Measurements from ENCODE around the gene TMEM154.
A peak's percentile ranks its signal among the peaks of the same experiment; 100 is the strongest.

The TMEM154 gene, protein sequence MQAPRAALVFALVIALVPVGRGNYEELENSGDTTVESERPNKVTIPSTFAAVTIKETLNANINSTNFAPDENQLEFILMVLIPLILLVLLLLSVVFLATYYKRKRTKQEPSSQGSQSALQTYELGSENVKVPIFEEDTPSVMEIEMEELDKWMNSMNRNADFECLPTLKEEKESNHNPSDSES

DNA sequence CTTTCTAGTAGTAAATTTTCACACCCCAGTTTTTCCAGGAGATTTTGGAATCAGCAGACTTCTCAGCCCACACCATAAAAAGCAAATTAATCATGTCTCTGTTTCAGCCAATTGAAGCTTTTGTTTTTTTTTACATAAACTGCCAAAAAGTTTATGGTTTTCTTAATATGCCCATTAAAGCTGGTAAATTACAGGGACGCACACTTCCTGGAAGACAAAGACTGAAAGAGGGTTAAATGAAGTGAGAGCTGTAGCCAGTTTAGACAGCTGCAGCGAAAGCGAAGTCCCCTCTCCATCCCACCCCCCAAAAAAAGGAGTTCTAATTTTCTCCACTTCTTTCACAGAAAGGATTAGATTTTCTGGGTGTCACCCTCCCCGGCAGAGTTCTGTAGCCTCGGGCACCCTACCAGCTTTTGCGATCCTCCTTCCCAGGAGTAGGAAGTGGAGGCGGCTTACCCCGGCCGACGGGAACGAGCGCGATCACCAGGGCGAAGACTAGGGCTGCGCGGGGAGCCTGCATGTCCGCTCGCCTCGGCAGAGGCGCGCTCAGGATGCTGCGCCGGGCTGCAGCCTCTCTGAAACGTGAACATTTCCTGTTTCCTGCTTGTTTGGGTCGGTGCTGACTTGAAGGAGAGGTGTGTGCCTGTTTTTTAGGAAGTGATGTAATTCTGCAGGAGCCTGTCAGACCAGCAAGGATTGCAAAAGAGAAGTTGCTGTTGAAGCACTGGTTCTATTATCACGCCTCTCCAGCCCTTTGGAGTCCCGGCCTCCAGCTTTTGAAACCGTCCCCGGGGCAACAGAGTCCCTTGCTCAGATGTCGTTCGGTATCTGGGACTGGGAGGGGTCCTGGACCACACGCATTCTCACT, at the start of gene TMEM154:
Gene TMEM154 (minus strand): TSS at position 584 of the 868 bp plus-strand sequence. CDS start 64 bp downstream, at position 520.
- DNase-seq, result peak; percentile 54

DNA sequence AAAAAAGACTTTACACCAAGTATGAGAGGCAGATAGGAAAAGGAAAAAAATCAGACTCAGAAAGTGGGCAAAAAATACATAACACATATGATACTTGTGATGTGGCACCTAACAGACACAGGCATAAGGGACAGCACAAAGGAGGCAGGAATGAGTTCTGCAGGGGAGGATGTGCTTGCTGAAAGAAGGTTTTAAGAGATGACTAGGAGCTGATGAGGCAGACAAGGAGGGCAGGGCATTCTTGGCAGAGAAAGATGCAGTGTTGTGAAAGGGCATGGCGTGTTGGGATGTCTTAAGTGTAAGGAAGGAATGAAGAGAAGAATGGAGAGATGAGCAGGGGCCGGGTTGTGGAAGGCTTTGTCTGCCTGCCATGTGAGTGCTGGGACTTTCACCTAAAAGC, 49.7 kb upstream of the TMEM154 start:
- DNase-seq, result no peak

DNA sequence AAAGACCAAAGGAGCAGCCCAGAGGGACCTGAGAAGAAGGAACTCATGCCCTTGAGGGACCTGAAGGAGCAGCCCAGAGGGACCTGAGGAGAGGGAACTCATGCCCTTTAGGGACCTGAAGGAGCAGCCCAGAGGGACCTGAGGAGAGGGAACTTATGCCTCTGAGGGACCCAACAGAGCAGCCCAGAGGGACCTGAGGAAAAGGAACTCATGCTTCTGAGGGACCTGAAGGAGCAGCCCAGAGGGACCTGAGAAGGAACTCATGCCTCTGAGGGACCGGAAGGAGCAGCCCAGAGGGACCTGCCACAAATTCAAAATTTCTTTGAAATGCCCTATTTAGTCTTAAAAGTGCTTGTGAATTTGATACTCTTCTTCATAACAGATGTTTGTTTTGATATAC, 48.5 kb upstream of the TMEM154 start:
- no peak for DNase-seq

DNA sequence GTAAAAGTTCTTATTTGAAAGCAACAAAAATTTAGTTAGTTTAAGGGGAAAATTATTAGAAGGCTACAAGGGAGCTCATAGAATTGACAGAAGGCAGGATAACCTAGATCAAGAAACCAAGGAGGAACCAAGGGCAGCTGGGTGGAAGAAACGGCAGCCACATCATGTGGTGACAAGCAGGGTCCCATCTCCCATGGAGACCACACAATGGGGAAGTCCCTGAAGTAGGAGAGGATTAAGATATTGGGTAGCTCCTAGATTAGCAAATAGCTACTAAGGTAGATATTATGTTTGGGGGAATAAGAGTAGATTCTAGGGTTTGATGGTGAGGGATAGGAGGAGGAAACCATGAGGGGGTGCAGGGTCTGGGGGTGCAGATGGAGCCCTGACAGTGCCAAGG, 48.0 kb upstream of the TMEM154 start:
- no peak for DNase-seq

- DNase-seq, result no peak
These were observed 44.7 kb upstream of the TMEM154 start for GRCh38 chr4:152724494-152724893.

DNA sequence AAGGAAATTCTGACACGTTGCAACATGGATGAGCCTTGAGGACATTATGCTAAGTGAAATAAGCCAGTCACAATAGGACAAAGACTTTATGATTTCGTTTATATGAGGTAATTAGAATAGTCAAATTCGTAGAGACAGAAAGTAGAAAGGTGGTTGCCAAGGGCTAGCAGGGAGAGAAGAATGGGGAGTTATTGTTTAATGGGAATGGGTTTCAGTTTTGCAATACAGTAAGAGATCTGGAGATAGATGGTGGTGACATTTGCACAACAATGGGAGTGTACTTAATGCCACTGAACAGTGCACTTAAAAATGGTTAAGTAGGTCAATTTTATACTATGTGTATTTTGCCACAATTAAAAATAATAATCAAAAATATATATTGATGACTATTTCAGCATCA, 43.4 kb upstream of the TMEM154 start:
- DNase-seq, result no peak

DNA sequence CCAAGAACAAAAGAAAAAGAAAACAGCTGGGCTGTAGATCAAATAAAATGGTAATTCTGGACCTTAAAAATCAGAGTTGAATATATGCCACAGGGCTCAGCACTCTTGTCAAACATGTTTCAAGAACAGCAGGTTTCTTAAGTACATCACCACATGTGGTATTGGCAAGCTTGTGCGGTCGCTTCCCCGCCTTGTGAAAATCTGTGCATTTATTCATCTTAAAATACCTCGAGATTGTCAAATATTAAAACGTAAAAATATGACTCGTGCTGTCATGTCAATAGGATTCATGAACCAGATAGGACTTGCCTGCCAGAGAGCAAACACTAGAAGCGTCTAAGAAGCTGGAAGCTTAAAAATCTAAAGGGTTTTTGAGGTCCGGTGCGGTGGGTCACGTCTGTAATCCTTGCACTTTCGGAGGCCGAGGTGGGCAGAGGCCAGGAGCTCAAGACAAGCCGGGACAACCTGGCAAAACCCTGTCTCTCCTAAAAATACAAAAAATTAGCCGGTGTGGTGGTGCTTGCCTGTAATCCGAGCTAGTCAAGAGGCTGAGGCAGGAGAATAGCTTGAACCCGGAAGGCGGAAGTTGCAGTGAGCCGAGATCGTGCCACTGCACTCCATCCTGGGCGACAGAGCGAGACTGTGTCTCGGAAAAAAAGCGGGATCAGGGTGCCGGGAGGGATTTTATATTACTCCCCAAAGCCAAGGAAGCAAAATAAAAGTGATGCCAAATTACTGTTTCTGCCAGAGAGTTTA, 40.2 kb upstream of the TMEM154 start:
- DNase-seq, result no peak

DNA sequence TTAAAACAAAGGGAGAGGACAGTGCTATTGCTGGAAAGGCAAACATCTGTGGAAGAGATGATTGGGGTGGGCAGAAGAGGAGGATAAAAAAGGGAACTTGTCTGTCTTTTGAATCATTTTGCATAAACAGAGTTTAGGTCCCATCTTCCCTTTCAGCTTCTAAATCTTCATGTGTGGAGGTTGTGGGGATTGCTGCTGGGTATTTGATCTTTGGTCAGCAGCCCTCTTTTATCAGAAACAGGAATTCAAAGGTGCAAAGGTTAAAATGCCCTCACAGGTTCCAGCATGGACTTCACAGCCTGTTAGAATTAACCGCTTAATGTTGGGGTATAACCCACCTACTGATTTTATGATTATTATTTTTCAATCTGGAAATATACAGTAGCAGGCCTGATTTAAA, 39.5 kb upstream of the TMEM154 start:
- DNase-seq, result no peak

DNA sequence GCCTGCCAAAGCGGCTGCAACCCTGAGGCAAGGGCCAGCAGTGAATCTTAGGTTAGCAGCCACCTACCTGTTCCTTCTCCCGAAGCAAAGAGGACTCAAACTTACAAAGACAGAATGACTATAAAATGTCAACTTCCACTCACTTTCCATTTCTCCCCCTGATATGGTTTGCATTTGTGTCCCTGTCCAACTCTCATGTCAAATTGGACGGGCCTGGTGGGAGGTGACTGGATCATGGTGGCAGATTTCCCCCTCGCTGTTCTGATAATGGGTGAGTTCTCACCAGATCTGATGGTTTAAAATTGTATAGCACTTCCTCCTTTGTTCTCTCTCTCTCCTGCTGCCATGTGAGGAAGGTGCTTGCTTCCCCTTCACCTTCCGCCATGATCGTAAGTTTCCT, 35.3 kb upstream of the TMEM154 start:
- DNase-seq, result no peak

DNA sequence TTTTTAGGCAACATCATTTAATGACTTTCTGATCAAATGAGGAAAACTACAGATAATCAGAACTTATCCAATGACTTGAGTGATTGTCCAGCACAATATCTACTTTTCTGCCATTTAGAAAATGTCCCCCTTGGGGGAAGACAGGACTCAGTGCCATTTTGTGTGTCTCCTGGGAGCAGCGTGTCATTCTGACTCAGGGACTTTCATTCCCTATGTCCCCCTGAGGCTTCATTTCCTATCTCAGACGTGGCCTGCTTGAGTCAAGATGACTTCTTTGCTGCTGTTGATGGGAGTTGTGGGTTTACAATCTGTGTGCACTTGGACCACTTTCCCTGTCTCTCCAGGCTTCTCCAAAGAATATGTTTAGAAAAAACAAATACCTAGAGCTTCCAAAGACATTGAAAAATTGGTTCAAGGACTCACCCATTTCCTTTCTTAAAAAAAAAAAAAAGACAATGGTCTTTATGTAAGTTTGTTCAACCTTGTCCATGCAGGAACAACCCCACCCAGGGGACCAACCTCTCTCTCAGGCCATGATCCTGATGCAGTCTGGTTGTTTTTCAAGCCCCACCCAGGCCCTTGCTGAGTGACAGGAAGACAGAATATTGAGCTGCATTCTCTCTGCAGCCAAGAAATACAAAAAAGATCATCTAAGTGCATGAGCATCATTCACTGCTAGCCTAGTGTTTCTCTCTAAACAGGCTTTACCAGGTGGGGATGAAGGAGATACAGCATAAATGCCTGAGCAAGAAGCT, 34.3 kb upstream of the TMEM154 start:
- no peak for DNase-seq

DNA sequence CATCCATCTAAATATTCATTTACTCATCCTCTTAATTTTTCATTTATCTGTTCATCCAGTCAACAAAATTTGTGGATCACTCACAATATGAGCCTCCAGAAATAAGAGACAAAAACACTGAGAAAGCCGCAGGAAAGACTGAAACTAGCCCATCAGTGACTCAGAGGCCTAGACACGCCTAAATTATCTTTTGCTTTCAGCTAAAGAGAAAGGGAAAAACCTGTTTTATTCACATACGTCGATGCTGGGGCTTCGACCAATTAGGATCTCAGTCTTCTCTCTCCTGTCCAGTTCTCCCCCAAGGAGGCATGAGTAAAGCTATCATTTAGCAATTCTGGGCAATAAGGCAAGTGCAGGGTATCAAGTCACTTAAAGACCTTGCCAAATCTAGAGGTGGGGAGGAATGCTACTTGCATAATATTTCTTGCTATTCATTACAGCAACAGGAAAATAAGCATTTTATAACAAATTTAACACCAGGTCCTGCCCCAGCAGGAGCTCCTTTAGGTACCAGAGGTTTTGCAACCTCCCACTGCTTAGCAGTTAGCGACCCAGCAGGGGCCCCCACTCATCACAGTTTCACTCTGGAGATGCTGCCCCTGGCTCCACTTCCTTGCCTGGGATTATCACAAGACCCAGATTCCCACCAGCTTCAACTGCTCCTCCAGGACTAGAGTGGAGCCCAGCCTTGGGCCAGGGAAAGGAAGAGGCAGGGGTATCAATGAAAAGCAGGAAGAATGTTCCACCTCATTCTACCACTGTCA, 30.1 kb upstream of the TMEM154 start:
- no peak for DNase-seq

DNA sequence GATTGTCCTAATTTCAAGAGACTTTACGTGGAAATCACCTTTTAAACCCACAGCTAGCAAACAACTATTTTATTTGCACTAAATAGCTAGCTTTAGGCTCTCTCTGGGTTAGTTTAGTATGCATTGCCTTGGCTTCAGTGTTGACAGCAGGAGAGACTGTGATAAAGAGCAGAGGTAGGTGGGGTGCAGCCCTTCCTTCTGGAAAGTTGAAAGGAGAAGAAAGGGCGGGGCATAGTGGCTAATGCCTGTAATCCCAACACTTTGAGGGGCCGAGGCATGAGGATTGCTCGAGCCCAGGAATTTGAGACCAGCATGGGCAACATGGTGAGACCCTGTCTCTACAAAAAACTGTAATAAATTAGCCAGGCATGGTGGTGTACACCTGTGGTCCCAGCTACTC, 29.0 kb upstream of the TMEM154 start:
- DNase-seq, result no peak

DNA sequence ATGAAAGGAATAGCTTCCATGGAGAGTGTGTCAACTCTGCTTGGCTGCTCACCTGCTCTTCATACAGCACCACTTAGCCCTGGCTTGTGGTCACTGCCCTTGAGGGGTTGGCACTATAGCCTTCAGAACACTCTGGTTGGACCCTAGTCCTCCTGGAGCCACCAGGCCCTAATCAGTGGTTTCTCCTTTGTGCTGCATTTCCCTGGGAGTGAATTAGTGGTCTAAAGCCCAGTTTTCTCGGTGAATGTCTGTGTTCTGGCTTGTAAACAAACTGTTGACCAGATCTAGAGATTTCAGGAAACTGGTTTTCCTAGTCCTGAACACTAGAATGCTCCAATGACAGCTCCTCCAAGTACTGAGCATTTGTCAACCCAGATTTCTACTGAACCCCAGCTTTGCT, 28.6 kb upstream of the TMEM154 start:
- DNase-seq, result no peak

- DNase-seq, result no peak
These were observed 27.8 kb upstream of the TMEM154 start for GRCh38 chr4:152707632-152708031.

- no peak for DNase-seq
These were observed 26.1 kb upstream of the TMEM154 start for GRCh38 chr4:152705903-152706302.

DNA sequence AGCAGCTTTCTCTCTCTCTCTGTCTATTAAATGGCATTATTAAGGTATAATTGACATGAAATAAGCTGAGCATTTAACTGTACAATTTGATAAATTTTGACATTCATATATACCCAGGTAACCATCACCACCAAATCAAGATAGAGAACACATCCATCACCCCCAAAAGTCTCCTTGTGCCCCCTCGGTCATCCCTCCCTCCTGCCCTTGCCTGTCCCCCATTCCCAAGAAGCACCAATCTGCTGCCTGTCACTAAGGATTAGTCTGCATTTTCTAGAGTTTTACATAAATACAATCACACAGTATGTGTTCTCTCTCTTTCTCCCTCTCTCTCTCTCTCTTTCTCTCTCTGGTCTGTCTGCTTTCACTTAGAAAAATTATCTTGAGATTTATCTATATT, 25.0 kb upstream of the TMEM154 start:
- DNase-seq, result no peak

- no peak for DNase-seq
These were observed 20.4 kb upstream of the TMEM154 start for GRCh38 chr4:152700151-152700550.

- no peak for DNase-seq
These were observed 19.5 kb upstream of the TMEM154 start for GRCh38 chr4:152699313-152699712.

DNA sequence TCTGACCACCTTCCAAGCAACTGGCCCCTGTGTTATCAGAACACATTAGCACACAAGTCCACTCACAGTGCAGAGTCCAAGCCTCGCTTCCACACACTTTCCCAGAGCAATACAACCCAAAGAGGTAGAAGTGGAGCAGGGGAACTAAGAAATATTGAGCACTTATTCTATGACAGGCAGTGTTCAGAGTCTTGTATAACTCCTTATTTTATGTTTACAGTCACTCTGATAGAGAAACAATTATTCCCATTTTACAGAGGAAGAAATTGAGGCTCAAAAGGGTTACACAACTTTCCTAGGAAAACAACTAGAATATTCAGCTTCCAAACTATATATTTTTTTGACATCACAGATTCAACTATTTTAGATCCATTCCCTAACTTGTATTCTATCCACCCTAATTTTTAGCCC, 18.3 kb upstream of the TMEM154 start:
- DNase-seq, result no peak

- no peak for DNase-seq
These were observed 17.7 kb upstream of the TMEM154 start for GRCh38 chr4:152697284-152698088.

DNA sequence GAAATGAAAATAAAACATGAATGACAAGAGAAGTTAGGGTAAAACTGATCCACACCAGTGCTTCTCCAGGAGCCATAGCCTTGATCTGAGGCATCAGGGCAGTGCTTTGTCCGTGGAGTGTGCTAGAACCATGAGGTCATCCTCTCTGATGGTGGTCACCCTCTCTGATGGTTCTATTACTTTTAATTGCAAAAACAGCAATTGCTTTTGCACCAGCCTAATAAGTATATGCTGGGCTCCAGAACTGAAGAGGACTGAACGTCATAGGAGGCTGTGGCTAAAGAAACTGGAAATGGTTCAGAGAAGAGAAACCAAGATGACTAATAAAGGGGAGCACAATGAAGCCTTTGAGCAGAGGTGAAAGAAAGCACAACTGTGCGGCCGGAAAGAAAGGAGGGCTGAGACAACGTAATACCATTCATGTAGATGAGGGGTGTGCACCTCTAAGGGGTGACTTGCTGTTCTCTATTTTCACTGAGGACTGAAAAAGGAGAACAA, 17.0 kb upstream of the TMEM154 start:
- DNase-seq, result no peak
